ENCODE measurements around the gene KDM2B. TPM values are rescaled to one million over a fixed set of nuclear protein-coding genes. Genes with fewer than 3 reads are reported as not detected.
A peak's percentile ranks its signal among the peaks of the same experiment; 100 is the strongest.

KDM2B gene
- total and polyA plus RNA-seq, 2 donors (not counting 1 experiment from before 2014, with no cell fraction given), result 108 to 126 TPM

- no peak for DNase-seq
- no peaks in the 10 kb centered on the region for H3K4me1 ChIP-seq (ENCODE audit: control insufficient read depth in 2 of 2, insufficient read depth in 2 of 2, low read length in 2 of 2)
- H3K27ac ChIP-seq (ENCODE audit: low read length in 2 of 2), result no peak overlapping the region
- no peak for TF ChIP-seq CTCF (IDR thresholded peaks at IDR 0.05)
- no peak for TF ChIP-seq EZH2 (IDR thresholded peaks at IDR 0.05; ENCODE audit: borderline replicate concordance, insufficient read depth, low read depth, low read length, poor library complexity, severe bottlenecking)
- no peaks in the 10 kb centered on the region for H3K27me3 ChIP-seq (replicated peaks in 1 of 4; ENCODE audit: control extremely low read depth in 1 of 4, control insufficient read depth in 3 of 4, insufficient read depth in 4 of 4, low read length in 3 of 4)
- H3K9ac ChIP-seq (ENCODE audit: low read length), result no peak overlapping the region
- Mint-ChIP-seq H3K27ac (peak overlapping the region; percentile 46), H3K9me3 (ENCODE audit: insufficient read depth) (no peaks in the 10 kb centered on the region), H3K4me1 (peaks cover 4% of the 10 kb centered on the region), H3K27me3 (no peaks in the 10 kb centered on the region), H3K4me3 (no peak overlapping the region)
- ChIA-PET CTCF (interaction anchor here (0.7 to 2.0 kb wide), 5 partner anchors 10 to 64 kb away, joined by 3 to 6 read pairs (median 3); no protein-coding TSS in a partner anchor), POLR2A (interaction anchor here (0.6 kb wide), 1 partner anchor 80 kb away, joined by 4 read pairs; no protein-coding TSS in a partner anchor)
- intact Hi-C loops (cut with micrococcal nuclease), result no loop called here
- H3K9me3 ChIP-seq (ENCODE audit: control extremely low read depth in 1 of 3, control insufficient read depth in 2 of 3, insufficient read depth in 1 of 3, low read length in 2 of 3), result no peaks in the 10 kb centered on the region
- H3K36me3 ChIP-seq (replicated peaks in 1 of 2; ENCODE audit: control extremely low read depth in 1 of 2, control insufficient read depth in 1 of 2, extremely low read depth in 1 of 2, insufficient read depth in 2 of 2, low read length in 1 of 2), result peaks cover 0 to 50% of the 10 kb centered on the region in 2 experiments
- ATAC-seq (ENCODE audit: low read depth), result no peak
- H4K20me1 ChIP-seq (ENCODE audit: control insufficient read depth, insufficient read depth, low read length, poor library complexity, severe bottlenecking), result peaks cover 9% of the 10 kb centered on the region
- no peak overlapping the region for H3K4me3 ChIP-seq (ENCODE audit: control extremely low read depth in 1 of 5, extremely low read depth in 1 of 5, insufficient read depth in 1 of 5, low read depth in 2 of 5, low read length in 4 of 5)
- H3K4me2 ChIP-seq (replicated peaks; ENCODE audit: low read depth, low read length, poor library complexity, severe bottlenecking), result no peak overlapping the region
- 100% methylated on average over 2 of the region's 8 CpGs for WGBS (ENCODE audit: insufficient coverage)
- no peak overlapping the region for H2AFZ ChIP-seq (ENCODE audit: insufficient read depth, low read depth, low read length, poor library complexity, severe bottlenecking)
- H3K79me2 ChIP-seq (ENCODE audit: control insufficient read depth, insufficient read depth, low read length), result peaks cover 31% of the 10 kb centered on the region
These were observed 73.6 kb downstream of the KDM2B start for GRCh38 chr12:121507245-121507644.

DNA sequence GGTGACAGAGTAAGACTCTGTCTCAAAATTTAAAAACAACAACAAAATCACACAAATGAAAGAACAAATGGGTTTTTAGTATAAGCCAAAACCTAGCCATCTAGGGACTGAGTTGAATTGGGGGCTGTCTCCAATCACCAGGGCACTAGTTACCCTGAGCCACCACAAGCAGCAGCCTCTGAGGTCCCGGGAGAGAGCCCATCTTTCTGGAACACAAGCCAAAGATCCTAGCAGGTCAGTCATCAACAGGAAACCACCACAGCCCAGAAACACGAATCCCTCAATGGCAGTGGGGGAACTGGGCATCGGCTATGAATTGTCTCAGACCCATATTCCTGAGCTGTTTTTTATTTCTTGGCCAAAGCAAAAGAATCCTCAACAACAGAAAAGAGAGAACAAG, 75.3 kb downstream of the KDM2B start:
- H3K4me1 ChIP-seq (ENCODE audit: control insufficient read depth in 2 of 2, insufficient read depth in 2 of 2, low read length in 2 of 2), result peaks cover 0 to 1% of the 10 kb centered on the region in 2 donors
- no peak overlapping the region for H3K4me2 ChIP-seq (replicated peaks; ENCODE audit: low read depth, low read length, poor library complexity, severe bottlenecking)
- no peaks in the 10 kb centered on the region for H3K27me3 ChIP-seq (replicated peaks in 1 of 4; ENCODE audit: control extremely low read depth in 1 of 4, control insufficient read depth in 3 of 4, insufficient read depth in 4 of 4, low read length in 3 of 4)
- ChIA-PET CTCF (interaction anchor here (2.0 kb wide), 1 partner anchor 11 kb away, joined by 7 read pairs; no protein-coding TSS in a partner anchor), POLR2A (interaction anchor here (0.7 kb wide), 1 partner anchor 115 kb away, joined by 3 read pairs; no protein-coding TSS in a partner anchor)
- Mint-ChIP-seq H3K9me3 (ENCODE audit: insufficient read depth) (no peaks in the 10 kb centered on the region), H3K4me1 (peaks cover 4% of the 10 kb centered on the region), H3K27me3 (no peaks in the 10 kb centered on the region), H3K27ac (peak overlapping the region; percentile 3), H3K4me3 (no peak overlapping the region)
- H3K9me3 ChIP-seq (ENCODE audit: control extremely low read depth in 1 of 3, control insufficient read depth in 2 of 3, insufficient read depth in 1 of 3, low read length in 2 of 3), result no peaks in the 10 kb centered on the region
- 90% methylated on average over 3 of the region's 3 CpGs for WGBS (ENCODE audit: insufficient coverage)
- intact Hi-C loops (cut with micrococcal nuclease), result no loop called here
- H2AFZ ChIP-seq (ENCODE audit: insufficient read depth, low read depth, low read length, poor library complexity, severe bottlenecking), result no peak overlapping the region
- H3K36me3 ChIP-seq (replicated peaks in 1 of 2; ENCODE audit: control extremely low read depth in 1 of 2, control insufficient read depth in 1 of 2, extremely low read depth in 1 of 2, insufficient read depth in 2 of 2, low read length in 1 of 2), result peaks cover 0 to 46% of the 10 kb centered on the region in 2 experiments
- ATAC-seq (ENCODE audit: low read depth), result no peak
- no peak overlapping the region for H3K4me3 ChIP-seq (ENCODE audit: control extremely low read depth in 1 of 5, extremely low read depth in 1 of 5, insufficient read depth in 1 of 5, low read depth in 2 of 5, low read length in 4 of 5)
- TF ChIP-seq CTCF (IDR thresholded peaks at IDR 0.05) (no peak), EZH2 (IDR thresholded peaks at IDR 0.05; ENCODE audit: borderline replicate concordance, insufficient read depth, low read depth, low read length, poor library complexity, severe bottlenecking) (no peak)
- H3K9ac ChIP-seq (ENCODE audit: low read length), result no peak overlapping the region
- no peak overlapping the region for H3K27ac ChIP-seq (ENCODE audit: low read length in 2 of 2)
- DNase-seq, result no peak
- peaks cover 24% of the 10 kb centered on the region for H3K79me2 ChIP-seq (ENCODE audit: control insufficient read depth, insufficient read depth, low read length)
- peaks cover 9% of the 10 kb centered on the region for H4K20me1 ChIP-seq (ENCODE audit: control insufficient read depth, insufficient read depth, low read length, poor library complexity, severe bottlenecking)
